HepG2 (cell line): ENCODE measurements around the gene MOCS1.

Experiments
- AGO2 ChIP-seq: fragments of 200-400 bp; formaldehyde crosslinking; optimal IDR thresholded peaks from 2 replicates; pipeline ENCODE3; 2017; ENCODE audit warnings: mild to moderate bottlenecking, low read depth, low read length, moderate library complexity
- ATF7 ChIP-seq, 2 experiments: fragments of 450-650 bp in 1 of 2; sonication (generic) in 1 of 2; formaldehyde crosslinking in 1 of 2; IDR thresholded peaks; 2 replicates each; pipeline versions ENCODE4 v1.4.0 to v1.6.1; 2016 to 2020; ENCODE audit warnings: antibody characterized with exemption in 1 of 2, mild to moderate bottlenecking in 1 of 2, missing genetic modification reagents in 1 of 2
- BRCA1 ChIP-seq: sonication (generic); formaldehyde crosslinking; IDR thresholded peaks from 2 replicates; pipeline ENCODE4 v1.4.0; 2020; ENCODE audit warnings: missing genetic modification reagents
- CBX5 ChIP-seq: sonication (generic); formaldehyde crosslinking; IDR thresholded peaks from 2 replicates; pipeline ENCODE4 v1.4.0; 2020; ENCODE audit warnings: missing genetic modification reagents, borderline replicate concordance
- CTCF ChIP-seq: sonication (generic); formaldehyde crosslinking; IDR thresholded peaks from 2 replicates; pipeline ENCODE4 v1.5.0; 2020; ENCODE audit warnings: mild to moderate bottlenecking, missing genetic modification reagents, moderate library complexity
- FOXK2 ChIP-seq: fragments of 450-650 bp; IDR thresholded peaks from 2 replicates; pipeline ENCODE4 v1.6.1; 2016
- PBX3 ChIP-seq: sonication (generic); formaldehyde crosslinking; IDR thresholded peaks from 2 replicates; pipeline ENCODE4 v1.8.1; 2023; ENCODE audit warnings: missing genetic modification reagents, inconsistent platforms, borderline replicate concordance
- POLR2A ChIP-seq, 2 experiments: IDR thresholded peaks; 2 replicates each; pipeline ENCODE4 v1.6.1; 2011; ENCODE audit warnings: low read depth in 2 of 2, low read length in 2 of 2, mild to moderate bottlenecking in 1 of 2, moderate library complexity in 1 of 2; ENCODE audit not compliant: insufficient read depth in 1 of 2
- ZNF138 ChIP-seq: sonication (generic); formaldehyde crosslinking; IDR thresholded peaks from 2 replicates; pipeline ENCODE4 v1.5.0; 2020; ENCODE audit warnings: mild to moderate bottlenecking, low read depth, missing genetic modification reagents
- ZNF235 ChIP-seq: sonication (generic); formaldehyde crosslinking; IDR thresholded peaks from 2 replicates; pipeline ENCODE4 v1.8.1; 2023; ENCODE audit warnings: mild to moderate bottlenecking, missing genetic modification reagents, borderline replicate concordance
- ZNF274 ChIP-seq: sonication (generic); formaldehyde crosslinking; IDR thresholded peaks from 2 replicates; pipeline ENCODE4 v1.5.1; 2020; ENCODE audit warnings: mild to moderate bottlenecking, missing genetic modification reagents

- TF ChIP-seq CTCF = no peak
- no peak for TF ChIP-seq ZNF138
- TF ChIP-seq CBX5 (CRISPR knock-in tag) = no peak
- no peak for TF ChIP-seq ZNF235 (CRISPR knock-in tag)
- TF ChIP-seq PBX3 = no peak
- TF ChIP-seq BRCA1 (CRISPR knock-in tag) = no peak
- no peak for TF ChIP-seq ATF7 (IDR thresholded peaks at IDR 0.05)
- no peak for TF ChIP-seq ATF7 (CRISPR knock-in tag; IDR thresholded peaks at IDR 0.05)
- TF ChIP-seq AGO2 = no peak
- TF ChIP-seq POLR2A (IDR thresholded peaks at IDR 0.05; ENCODE audit: insufficient read depth in 1 of 2, low read depth in 2 of 2, low read length in 2 of 2) = no peak
- no peak for TF ChIP-seq FOXK2
- TF ChIP-seq ZNF274 (CRISPR knock-in tag) = no peak
These were observed 41.0 kb downstream of the MOCS1 start for GRCh38 chr6:39893286-39893685.
